ENCODE results near the gene HBA1.

DNA sequence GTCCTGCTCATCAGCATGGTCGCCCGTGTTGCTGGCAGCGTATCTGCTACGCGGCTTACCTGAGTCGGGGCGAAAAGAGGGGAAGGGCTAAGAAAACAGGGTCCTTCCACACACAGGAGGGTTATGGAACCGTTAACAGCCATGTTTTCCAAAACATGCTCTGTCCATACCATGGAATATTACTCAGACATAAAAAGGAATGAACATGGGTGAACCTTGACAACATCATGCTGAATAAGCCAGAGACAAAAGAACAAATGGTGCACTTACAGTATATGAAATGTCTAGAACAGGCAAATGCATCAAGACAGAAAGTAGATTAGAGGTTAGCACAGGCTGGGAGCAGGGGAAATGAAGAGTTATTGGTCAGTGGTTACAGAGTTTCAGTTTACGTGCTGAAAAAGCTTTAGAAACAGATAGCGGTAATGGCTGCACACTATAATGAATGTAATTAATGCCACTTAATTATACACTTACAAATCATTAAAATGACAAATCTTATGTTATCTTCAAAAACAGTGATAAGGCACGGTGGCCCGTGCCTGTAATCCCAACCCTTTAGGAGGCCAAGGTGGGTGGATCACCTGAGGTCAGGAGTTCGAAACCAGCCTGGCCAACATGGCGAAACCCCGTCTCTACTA is 45.8 kb upstream of the HBA1 start:
- TF ChIP-seq CTCF (IDR thresholded peaks at IDR 0.05) (no peak), POLR2A (IDR thresholded peaks at IDR 0.05) (no peak), EP300 (IDR thresholded peaks at IDR 0.05) (no peak)

Measured in tibial nerve (tissue), 4 donors.